Measurements from ENCODE around the gene SPACA6.
A peak's percentile ranks its signal among the peaks of the same experiment; 100 is the strongest.
"Not testable (repeated sequence)": the region's sequence is repeated elsewhere in the genome, so short reads cannot be mapped to it uniquely, and the experiment has no call there.

SPACA6 gene

GRCh38 chr19:51693260-51693659, at the start of gene SPACA6:
Gene SPACA6, plus strand, starts transcription at chr19:51693330. Its CDS starts 197 bp downstream, at chr19:51693527.
- no peak for DNase-seq

- no peak for DNase-seq
Measured at GRCh38 chr19:51644636-51645271, 48.4 kb upstream of the SPACA6 start.

- DNase-seq: not testable (repeated sequence)
Measured at GRCh38 chr19:51646730-51647129, 46.4 kb upstream of the SPACA6 start, which contains the start of gene SIGLEC14. Gene SIGLEC14, minus strand, starts transcription at chr19:51646825. Its CDS starts 66 bp downstream, at chr19:51646759.

- no peak for DNase-seq
Measured at GRCh38 chr19:51647318-51647717, 45.8 kb upstream of the SPACA6 start.

GRCh38 chr19:51651216-51651846, 41.8 kb upstream of the SPACA6 start:
- no peak for DNase-seq

- DNase-seq: no peak
Measured at GRCh38 chr19:51652266-51652665, 40.9 kb upstream of the SPACA6 start.

- DNase-seq: no peak
Measured at GRCh38 chr19:51653162-51653561, 40.0 kb upstream of the SPACA6 start.

GRCh38 chr19:51654783-51655182, 38.3 kb upstream of the SPACA6 start:
- no peak for DNase-seq

- DNase-seq: no peak
Measured at GRCh38 chr19:51660975-51661600, 32.0 kb upstream of the SPACA6 start.

GRCh38 chr19:51663650-51664049, 29.5 kb upstream of the SPACA6 start:
- no peak for DNase-seq

GRCh38 chr19:51664131-51664530, 29.0 kb upstream of the SPACA6 start:
- no peak for DNase-seq

- no peak for DNase-seq
Measured at GRCh38 chr19:51664997-51665396, 28.1 kb upstream of the SPACA6 start.

GRCh38 chr19:51668216-51668615, 24.9 kb upstream of the SPACA6 start:
- DNase-seq: no peak

- not testable (repeated sequence) for DNase-seq
Measured at GRCh38 chr19:51675911-51676565, 17.1 kb upstream of the SPACA6 start.

- no peak for DNase-seq
Measured at GRCh38 chr19:51676566-51677083, 16.5 kb upstream of the SPACA6 start.

GRCh38 chr19:51680474-51680873, 12.7 kb upstream of the SPACA6 start:
- no peak for DNase-seq

GRCh38 chr19:51681286-51681941, 11.7 kb upstream of the SPACA6 start:
- DNase-seq: no peak

GRCh38 chr19:51686171-51686570, 7.0 kb upstream of the SPACA6 start:
- no peak for DNase-seq

- DNase-seq: no peak
Measured at GRCh38 chr19:51687791-51688670, 5.1 kb upstream of the SPACA6 start.

- peak; percentile 54 for DNase-seq
Measured at GRCh38 chr19:51688671-51689571, 4.2 kb upstream of the SPACA6 start.
